Stimulated activated CD8-positive, alpha-beta memory T cell treated with anti-CD3 and anti-CD28 coated beads, Interleukin-2, amount 100 ng/mL, for 1 hour (primary cell): ENCODE results near the gene KSR2.

Experiments used
- DNase-seq, 2 donors: peaks; one replicate each; pipeline ENCODE4 v3.0.0-alpha.2; 2020; ENCODE audit warnings: low read depth in 2 of 2

Gene KSR2

DNA sequence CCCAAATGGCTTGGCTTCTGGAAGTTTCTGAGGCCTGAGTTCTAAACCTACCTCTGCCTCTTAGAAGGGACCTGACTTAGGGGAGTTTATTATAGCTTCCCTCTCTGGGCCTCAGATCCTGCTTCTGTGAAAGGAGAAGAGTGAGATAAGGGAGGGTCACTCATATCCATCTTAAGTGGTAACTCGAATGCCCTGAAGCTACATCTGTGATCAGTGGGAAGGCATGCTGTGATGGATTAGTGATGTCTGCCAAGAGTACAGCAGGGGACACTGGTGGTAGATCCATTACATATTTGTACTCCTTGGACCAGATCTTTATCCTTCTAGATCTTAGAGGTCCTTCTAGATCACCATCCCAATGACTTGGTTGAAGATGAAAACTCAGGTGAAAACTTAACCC, 509.6 kb downstream of the KSR2 start:
- no peak for DNase-seq

DNA sequence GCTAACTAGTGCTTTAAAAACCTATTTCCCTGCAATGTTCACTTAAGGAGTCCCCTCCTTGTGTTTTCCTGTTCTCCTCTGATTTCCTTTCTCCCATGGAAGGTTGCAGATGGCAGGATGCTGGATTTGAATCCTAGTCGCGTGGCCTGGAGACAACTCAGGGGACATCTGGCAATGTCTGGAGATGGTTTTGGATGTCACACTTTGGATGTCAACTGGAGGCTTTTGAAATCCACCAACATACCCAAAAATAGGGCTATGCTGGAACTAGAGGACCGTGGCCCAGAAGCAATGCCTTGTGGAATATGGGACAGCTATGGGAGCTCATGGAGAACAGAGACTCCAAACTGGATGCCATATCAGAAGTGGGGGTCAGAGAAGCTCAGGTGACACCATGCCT, 511.6 kb downstream of the KSR2 start:
- no peak for DNase-seq

DNA sequence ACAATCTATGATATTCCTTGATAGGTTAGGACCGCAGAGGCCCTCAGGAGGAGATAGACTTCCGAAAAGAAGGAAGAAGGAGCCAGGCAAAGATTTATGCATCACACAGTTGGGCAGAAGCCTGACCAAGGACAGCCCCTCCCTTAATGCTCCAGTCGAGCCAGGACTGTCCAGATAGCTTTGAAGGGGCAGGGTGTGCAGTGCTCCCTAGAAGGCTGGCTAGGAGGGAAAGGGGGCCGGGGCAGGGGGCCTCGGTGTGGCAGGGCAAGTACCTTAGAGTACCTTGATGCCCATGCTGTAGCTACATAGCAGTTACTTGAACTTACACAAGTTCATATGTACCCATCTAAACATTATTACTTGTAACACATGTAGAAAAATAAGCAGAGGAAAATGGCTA, 512.7 kb downstream of the KSR2 start:
- no peak for DNase-seq

DNA sequence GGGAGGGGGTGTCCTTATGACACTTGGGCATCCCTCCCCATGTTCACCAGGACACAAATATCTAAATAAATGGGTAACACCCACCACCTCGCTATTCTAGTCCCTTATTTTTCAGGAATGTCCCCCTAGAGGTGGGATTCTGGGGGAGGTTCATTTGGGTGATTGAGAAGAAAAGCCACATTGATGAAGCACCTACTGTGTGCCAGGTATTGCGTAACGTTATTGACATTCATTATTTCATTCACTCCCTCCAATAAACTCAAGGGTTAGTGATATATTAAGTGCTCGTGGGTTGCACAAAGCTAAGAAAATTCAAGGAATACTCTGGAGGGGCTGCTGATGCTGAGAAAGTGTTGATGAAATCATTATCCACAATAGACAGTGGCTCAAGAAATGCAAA, 514.8 kb downstream of the KSR2 start:
- DNase-seq = no peak

DNA sequence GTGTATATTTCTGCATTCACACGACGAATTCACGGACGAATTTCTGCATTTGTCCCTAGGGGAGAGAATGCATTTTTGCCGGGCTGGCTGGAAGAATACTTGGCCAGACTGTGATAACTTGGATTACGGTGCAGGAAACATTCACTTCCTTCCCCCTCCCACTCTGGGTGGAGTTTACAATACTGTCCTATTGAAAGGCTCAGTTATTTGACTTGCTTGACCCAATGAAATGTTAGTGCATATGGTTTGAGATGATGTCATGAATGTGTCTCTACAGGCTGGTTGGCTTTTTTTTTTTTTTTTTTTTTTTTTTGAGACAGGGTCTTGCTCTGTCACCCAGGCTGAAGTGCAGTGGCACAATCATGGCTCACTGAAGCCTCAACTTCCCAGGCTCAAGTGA, 516.7 kb downstream of the KSR2 start:
- no peak for DNase-seq

DNA sequence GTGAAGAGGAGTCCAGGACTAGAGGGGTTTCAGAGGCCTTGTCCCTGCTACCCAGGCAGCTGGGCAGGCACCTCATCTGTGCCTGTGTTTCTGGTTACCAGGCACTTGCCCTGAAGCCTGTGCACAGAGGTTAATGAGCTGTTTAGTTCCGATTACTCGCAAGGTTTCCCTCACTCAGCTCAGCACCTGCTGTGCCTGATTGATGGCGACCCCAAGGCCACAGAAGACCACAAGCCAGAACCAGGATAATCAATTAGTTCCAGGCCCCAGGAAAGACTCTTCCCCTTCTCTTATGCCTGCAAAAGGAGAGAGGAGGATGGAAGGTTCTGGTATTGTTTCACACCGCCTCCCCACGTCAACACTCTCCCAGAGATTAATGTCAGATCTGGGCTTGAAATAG, 518.6 kb downstream of the KSR2 start:
- no peak for DNase-seq

DNA sequence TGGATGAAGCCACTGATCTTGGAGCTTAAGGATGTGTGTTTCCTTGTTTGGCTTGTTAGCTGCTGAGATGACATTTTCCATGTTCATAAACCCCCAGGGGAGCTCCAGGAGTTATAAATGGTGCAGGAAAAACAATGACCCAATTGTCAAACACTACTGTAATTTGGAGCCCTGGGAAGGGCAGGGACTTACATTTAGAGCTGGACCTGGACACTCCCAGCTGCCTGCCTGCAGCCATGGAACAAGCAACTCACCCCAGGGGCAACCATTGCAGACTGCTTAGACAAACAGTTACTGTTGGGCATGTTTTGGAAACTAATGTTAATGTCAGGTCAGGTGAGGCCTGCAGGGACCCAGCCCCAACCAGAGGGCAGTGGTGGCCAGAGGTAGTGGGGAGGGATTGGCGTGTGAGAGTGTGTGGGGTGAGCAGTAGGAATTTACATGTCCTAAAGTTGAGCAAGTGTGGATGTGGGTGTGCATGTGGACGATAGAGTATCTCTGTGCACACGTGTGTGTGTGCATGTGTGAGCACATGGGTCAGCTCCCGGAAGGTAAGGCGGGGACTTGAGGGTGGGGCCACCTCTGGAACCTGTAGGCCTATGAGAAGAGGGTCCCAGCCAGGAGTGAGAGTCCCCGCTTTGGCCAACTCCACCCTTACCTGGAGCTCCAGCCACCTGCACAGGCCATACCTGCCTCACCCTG, 521.0 kb downstream of the KSR2 start:
- no peak for DNase-seq

DNA sequence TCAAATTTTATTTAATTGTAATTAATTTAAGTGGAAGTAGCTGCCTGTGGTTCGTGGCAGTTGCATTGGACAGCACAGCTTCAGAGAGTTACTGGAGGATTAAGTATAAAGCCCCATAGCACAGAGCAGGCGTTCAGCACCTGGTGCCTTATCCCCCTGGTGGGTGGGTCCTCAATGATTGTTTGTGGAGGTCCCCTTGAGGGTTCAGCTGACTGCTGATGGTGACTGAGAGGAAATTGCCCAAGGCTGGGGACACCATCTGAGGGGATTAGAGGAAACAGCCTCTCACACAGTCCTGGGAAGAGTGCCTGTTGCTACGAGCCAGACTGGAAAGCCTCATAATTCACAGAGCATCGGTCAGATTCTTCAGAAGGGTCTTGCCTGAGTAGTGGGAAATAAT, 524.0 kb downstream of the KSR2 start:
- DNase-seq = no peak

DNA sequence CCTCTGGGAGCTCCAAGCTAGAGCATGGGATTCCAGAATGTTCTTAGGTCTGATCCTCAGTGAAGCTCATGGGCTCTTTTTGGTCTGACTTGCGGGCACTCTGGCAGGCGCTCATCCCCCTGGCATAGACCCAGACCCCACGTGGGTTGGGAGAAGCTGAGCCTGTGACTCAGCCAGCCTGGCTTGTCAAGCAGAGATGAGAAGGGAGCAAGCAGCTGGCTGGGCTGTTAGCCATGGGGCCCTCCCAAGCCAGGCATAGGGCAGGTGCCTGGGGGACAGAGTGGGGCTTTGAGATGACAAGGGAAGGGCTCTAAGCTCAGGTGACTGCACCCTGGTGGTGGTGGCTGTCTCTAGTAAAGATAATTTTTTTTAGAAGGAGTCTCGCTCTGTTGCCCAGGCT, 527.0 kb downstream of the KSR2 start:
- no peak for DNase-seq

DNA sequence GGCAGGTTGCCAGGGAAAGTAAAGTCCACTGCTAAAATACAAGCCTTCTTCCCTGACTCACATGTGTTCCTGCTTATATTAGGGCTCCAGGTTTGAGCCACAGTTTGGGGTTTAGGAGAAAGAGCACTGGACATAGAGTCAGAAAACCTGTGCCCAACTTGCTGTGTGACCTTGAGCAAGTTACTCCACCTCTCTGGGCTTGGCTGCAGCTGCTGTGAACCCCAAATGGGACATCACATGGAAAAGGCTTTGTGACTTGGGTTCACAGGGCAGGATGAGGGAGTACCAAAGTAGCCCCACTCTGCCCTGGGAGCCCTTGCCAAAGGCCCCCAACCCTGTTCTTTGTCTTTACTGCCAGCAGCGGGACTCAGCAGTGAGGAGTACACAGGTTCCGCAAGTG, 528.4 kb downstream of the KSR2 start:
- no peak for DNase-seq

DNA sequence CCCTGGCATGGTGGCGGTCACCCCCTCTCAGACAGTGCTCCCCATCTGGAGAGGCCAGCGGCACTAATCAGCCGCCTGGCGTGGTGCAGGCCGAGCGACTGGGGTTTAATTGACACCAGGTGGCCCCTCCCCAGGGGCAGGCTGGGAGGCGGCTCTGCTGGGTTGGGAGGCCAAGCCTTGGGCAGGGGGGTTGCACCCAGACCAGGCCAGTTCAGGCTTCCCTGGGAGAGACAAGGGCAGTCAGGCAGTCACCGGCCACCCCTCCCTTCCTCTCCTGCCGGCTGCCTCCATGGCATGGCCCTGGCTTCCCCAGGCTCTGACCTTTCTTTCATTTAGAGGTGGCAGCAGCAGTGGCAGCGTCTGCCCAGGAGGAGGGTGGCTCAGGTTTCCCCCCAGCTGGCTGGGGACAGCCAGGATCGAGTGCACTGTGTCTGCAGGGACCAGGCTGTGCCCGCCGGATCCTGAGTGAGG, 529.2 kb downstream of the KSR2 start:
- no peak for DNase-seq

DNA sequence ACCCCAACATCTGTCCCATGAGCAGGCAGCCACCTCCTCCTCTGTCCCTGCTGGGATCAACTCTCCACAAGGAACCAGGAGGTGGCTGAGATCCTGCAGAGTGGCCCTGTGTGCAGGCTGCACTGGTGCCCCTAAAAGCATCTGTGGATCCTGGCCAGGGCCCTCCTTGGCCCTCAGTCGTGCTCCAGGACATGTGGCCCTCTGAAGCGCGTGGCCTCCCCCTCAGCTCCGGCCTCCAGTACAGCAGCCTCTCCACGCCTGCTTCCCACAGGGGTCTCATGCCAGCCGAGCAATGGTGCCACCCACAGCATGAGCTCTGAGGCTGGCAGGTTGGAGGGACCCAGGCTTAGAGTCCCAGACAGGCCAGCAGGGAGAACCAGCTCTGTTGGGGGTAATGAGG, 530.0 kb downstream of the KSR2 start:
- no peak for DNase-seq

DNA sequence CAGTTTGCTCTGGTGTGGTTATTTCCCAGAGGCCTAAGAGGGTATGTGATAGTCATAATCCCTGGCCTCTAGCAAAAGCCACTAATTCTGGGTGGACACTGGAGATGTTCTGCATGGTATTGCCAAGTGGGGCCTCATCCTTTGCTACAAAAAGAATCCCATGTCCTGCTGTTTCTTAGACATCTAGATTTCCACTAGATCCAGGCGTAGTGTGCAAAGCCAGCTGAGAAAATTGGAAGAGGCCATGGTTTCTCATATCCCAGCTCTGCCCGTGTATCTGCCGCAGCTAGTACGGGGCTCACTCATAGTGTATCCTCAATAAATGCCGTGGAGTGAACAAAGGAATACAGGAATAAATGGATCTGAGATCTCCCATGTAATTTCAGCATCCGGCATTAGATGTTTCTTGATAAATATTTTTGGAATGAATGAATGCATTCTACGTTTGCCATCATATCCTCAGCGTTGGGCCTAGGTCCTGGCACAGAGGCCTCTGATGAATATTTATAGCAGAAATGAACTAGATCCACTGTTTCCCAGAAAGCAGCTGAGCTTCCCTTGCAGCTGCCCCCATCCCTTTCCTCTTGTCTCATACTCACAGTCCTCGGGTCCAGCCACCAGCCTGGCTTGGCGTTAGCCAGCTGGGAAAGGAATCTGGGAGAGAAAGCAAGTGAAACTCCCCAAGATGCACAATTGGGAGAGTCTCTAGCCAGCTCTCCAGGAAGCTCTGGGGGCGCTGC, 531.1 kb downstream of the KSR2 start:
- no peak for DNase-seq

DNA sequence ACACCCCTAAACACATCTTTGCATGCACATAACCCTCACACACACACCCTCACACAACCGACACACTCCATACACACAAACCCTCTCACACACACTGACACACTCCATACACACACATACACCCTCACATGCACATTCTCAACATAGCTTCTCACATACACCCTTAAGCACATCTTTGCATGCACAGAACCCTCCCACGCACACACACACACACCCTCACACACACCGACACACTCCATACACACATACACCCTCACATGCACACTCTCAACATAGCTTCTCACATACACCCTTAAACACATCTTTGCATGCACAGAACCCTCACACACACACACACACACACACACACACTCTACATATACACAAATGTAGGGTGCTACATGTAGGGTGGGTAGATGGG, 534.9 kb downstream of the KSR2 start:
- DNase-seq = no peak

DNA sequence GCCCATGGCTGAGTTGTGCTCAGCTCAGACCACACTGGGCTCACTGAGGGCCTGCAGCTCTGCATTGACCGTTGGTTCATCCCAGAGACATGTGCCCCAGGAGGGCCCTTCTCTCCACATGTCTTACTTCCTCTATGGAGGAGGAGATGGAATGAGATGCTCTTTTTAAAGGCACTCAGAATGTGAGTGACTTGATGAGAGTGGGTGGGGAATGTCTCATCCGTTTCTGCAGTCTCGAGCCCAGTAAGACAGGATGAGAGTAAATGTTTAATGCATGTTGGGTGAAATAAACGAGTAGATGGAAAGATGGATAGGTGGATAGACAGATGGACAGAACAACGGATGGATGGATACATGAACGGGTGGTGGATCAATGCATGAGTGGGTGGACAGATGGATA, 538.5 kb downstream of the KSR2 start:
- DNase-seq = no peak

DNA sequence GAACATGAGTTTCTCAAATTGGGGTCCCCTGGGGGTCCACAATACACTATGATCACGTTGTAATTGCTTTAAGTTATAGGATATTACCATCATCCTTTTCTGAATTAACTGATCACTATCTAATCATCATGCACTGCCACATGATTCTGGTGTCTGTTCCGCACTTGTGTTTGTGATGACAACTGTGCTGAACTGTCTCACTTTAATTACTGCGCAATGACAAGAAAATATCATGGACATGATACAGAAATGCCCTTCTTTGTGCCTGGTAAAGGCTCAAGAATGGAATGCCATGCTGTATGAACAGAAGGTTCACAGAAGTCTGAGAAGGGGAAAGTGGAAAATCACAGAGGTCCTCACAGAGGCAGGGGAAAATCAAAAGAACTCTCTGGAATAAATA, 541.6 kb downstream of the KSR2 start:
- no peak for DNase-seq

DNA sequence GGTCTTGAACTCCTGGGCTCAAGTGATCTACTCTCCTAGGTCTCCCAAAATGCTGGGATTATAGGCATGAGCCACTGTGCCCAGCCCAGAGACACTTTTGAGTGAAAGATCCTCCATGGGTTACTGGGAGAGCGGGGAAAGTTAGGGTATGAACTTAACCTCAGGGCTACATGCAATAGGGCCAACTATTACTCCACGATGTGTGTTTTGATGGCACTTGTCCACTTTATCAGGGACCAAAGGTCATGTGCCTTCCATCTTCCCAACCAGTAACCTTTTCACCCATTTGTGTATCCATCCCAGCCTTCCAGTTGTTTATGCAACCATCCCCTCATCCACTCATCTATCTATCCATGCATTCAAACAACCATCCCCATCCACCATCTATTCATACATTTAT, 546.8 kb downstream of the KSR2 start:
- no peak for DNase-seq

DNA sequence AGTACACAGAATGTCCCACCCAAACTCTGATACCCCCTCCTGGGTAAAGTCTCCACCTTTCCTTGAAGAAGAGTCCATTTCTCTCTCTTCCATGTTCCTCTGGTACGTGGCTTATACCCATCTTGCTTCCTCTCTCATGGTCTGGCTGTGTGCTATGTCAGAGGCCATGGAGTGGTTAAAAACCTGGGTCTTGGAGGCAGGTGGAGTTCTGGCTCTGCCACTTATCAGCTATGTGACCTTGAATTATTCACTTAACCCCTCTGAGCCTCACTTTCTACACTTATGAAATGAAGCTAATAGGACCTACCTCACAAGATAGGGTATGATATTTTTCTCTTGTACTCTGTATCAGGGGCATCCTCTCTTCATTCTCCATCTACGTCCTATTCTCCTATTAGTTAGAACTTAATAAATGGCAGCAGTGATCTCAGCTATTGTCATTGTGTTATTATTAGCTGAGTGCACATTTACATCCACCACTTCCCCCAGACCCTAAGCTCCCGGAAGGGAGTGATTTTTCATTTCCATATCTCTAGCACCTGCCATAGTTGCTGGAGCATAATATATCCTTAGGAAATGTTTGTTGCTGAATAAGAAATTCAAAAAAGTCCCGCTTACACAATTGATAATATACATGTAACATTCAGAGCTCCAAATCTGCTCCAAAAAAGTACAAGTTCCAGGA, 547.6 kb downstream of the KSR2 start:
- DNase-seq = no peak

DNA sequence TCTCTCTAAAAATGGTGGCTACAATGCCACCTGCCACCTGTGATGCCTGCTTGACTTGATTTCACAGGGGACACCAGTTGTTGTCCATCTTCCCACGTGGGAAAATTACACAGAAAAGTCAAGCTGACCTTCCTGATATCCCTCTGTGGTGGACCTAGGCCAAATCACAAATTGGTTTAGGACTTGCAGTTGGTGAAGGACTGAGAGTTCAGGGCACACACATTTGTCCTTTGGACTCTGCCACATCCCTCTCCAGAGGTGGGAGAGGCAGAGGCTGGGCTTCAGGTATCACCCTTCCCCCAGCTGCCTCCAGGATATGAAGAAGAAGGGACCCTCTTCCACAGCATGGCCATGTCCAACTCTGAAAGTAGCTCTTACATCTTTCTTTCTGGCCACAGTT, 551.8 kb downstream of the KSR2 start:
- DNase-seq = no peak

DNA sequence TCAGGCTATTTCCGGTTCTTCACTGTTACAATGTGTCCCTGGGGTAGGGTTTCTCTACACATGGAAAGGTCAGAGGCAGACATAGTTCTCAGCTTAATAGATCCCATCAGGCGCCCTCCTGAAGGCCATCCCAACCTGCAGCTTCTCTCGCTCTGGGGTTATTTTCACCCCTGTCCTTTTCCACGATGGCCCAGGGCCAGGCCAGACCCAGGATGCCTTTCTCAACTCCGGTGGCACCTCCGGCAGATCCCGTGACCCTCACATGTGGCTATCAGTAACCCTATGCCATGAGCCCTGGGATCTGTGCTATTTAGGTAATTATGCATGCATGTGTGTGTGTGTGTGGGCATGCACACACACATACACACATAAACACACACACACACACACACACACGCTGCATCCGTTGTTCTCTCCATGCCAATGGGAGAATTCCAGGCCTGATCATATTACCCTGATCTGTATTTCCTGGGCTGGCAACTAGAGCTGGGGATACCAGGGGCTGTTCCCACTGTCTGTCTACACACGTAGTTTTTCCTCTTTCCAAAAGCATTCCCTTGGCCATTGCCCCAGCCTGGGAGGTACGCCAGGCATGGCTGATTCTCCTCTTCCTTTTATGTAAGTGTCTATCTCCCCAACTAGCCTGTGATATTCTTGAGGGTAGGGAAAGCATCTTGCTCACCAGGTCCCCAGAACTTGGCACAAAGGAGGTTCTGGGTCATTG, 556.2 kb downstream of the KSR2 start:
- no peak for DNase-seq

DNA sequence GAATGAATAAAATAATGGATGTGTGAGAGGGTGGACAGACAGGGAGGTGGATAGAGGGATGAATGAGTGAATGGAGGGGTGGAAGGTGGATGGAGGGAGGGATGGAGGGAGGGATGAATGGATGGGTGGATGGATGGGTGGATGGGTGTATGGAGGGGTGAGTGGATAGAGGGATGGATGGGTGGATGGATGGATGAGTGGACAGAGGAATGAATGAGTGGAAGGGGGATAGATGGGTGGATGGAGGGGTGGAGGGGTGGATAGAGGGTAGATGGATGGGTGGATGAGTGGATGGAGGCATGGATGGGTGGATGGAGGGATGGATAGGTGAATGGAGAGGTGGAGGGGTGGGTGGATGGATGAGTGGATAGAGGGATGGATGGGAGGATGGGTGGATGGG, 559.5 kb downstream of the KSR2 start:
- no peak for DNase-seq

DNA sequence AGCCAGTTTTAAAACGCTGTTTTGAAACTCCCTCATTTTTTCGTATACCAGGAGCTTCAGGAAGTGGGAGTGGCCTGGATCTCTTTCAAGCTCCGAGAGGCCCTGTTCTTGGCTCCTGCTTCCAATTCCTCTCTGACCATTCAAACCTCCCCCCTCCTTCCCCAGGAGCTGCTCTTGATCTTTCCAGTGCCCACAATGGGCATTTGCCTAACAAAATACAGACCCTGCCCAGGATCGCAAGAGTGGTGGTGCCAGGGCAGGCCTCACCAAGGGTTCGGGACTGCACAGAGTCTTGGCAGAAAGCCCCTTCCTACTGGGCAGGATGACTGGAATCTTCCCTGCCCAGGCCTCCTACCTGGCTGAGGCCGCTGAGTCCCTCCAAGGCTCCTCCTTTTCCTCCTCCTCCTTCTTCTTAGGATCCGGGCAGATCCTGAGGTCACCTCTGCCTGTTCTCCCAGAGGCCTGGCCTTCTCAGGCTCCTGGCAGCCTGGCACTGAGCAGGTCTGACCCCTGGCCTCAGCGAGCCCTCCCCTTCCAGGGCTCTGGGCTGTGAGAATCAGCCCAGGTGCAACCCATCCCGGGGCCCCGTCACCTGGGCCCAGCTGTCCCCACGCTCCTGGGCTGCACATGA, 560.5 kb downstream of the KSR2 start:
- DNase-seq = no peak
